ENCODE data around the gene CAB39. TPM values are rescaled to one million over a fixed set of nuclear protein-coding genes. Genes with fewer than 3 reads are reported as not detected.

The CAB39 gene
- total and polyA plus RNA-seq, 2 of the 8 experiments (the other 6 are each of a cell fraction or from before 2014, with no cell fraction given) = 16.4 to 50.5 TPM

DNA sequence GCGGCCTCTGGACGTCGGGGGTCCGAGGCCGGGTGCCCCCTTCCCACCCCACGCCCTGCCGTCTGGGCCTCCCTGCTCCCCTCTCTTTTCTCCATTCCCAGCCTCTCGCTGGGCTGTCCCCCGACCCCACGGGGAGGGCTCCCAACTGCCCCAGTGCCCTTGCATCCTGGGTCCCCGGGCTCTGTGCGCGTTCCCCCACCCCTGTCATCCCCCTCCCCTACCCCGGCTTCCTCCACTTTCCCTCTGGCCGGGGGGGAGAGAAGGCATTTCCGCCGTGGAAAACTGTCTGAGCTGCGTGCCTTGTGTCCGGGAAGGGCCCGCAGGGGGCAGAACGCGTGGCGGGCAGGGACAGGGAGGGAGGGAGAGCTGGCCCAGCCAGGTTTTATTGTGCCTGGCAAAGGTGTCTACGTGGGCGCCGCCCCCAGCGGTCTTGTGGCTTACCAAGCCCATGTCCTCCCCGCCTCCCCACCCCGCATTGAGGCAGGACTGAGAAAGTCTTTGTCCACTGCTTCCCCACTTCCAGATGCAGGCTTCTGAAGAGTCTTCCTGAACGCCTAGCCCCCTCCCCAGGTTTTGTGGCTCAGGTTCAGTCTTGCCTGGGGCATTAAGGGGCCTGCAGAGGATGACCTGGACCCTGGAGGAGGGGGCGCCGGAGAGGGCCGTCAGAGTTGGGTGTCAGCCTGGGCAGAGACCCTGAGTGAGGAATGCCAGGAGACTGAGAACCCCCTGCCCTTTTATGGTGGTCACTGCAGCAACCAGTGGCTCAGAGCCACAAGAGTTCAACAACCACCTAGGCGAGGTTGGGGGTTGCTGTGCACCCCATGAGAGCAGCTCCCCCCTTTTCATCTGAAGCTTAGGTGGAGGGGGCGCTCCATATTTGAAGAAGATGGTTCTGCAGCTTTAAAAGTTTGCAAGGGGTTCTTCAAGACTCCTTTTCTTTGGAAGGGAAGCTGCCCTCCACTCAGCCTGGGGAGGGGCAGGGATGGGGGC, 153.4 kb downstream of the CAB39 start (continued):
- TF ChIP-seq, protein P1, sequence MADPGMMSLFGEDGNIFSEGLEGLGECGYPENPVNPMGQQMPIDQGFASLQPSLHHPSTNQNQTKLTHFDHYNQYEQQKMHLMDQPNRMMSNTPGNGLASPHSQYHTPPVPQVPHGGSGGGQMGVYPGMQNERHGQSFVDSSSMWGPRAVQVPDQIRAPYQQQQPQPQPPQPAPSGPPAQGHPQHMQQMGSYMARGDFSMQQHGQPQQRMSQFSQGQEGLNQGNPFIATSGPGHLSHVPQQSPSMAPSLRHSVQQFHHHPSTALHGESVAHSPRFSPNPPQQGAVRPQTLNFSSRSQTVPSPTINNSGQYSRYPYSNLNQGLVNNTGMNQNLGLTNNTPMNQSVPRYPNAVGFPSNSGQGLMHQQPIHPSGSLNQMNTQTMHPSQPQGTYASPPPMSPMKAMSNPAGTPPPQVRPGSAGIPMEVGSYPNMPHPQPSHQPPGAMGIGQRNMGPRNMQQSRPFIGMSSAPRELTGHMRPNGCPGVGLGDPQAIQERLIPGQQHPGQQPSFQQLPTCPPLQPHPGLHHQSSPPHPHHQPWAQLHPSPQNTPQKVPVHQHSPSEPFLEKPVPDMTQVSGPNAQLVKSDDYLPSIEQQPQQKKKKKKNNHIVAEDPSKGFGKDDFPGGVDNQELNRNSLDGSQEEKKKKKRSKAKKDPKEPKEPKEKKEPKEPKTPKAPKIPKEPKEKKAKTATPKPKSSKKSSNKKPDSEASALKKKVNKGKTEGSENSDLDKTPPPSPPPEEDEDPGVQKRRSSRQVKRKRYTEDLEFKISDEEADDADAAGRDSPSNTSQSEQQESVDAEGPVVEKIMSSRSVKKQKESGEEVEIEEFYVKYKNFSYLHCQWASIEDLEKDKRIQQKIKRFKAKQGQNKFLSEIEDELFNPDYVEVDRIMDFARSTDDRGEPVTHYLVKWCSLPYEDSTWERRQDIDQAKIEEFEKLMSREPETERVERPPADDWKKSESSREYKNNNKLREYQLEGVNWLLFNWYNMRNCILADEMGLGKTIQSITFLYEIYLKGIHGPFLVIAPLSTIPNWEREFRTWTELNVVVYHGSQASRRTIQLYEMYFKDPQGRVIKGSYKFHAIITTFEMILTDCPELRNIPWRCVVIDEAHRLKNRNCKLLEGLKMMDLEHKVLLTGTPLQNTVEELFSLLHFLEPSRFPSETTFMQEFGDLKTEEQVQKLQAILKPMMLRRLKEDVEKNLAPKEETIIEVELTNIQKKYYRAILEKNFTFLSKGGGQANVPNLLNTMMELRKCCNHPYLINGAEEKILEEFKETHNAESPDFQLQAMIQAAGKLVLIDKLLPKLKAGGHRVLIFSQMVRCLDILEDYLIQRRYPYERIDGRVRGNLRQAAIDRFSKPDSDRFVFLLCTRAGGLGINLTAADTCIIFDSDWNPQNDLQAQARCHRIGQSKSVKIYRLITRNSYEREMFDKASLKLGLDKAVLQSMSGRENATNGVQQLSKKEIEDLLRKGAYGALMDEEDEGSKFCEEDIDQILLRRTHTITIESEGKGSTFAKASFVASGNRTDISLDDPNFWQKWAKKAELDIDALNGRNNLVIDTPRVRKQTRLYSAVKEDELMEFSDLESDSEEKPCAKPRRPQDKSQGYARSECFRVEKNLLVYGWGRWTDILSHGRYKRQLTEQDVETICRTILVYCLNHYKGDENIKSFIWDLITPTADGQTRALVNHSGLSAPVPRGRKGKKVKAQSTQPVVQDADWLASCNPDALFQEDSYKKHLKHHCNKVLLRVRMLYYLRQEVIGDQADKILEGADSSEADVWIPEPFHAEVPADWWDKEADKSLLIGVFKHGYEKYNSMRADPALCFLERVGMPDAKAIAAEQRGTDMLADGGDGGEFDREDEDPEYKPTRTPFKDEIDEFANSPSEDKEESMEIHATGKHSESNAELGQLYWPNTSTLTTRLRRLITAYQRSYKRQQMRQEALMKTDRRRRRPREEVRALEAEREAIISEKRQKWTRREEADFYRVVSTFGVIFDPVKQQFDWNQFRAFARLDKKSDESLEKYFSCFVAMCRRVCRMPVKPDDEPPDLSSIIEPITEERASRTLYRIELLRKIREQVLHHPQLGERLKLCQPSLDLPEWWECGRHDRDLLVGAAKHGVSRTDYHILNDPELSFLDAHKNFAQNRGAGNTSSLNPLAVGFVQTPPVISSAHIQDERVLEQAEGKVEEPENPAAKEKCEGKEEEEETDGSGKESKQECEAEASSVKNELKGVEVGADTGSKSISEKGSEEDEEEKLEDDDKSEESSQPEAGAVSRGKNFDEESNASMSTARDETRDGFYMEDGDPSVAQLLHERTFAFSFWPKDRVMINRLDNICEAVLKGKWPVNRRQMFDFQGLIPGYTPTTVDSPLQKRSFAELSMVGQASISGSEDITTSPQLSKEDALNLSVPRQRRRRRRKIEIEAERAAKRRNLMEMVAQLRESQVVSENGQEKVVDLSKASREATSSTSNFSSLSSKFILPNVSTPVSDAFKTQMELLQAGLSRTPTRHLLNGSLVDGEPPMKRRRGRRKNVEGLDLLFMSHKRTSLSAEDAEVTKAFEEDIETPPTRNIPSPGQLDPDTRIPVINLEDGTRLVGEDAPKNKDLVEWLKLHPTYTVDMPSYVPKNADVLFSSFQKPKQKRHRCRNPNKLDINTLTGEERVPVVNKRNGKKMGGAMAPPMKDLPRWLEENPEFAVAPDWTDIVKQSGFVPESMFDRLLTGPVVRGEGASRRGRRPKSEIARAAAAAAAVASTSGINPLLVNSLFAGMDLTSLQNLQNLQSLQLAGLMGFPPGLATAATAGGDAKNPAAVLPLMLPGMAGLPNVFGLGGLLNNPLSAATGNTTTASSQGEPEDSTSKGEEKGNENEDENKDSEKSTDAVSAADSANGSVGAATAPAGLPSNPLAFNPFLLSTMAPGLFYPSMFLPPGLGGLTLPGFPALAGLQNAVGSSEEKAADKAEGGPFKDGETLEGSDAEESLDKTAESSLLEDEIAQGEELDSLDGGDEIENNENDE (IDR thresholded peaks at IDR 0.05; ENCODE audit: insufficient replicate concordance, low read length) = no peak
- TF ChIP-seq SP4 (IDR thresholded peaks at IDR 0.05; ENCODE audit: low read length) (no peak), BACH1 (IDR thresholded peaks at IDR 0.05; ENCODE audit: low read length) (peak; percentile 30; the same call in 1 of the 2 replicates), RBBP5 (IDR thresholded peaks at IDR 0.05; ENCODE audit: borderline replicate concordance, low read depth, low read length) (0 out of 2 replicates have a peak, but pooled peaks have one; percentile 25), SRF (IDR thresholded peaks at IDR 0.05; ENCODE audit: low read depth, low read length) (peak; percentile 36; the same call in 1 of the 2 replicates), TCF12 (IDR thresholded peaks at IDR 0.05; ENCODE audit: low read depth, low read length) (no peak), KDM4A (IDR thresholded peaks at IDR 0.05; ENCODE audit: low read depth, low read length, severe bottlenecking) (no peak), HDAC2 (IDR thresholded peaks at IDR 0.05; ENCODE audit: borderline replicate concordance in 1 of 2, low read depth in 2 of 2, low read length in 2 of 2) (0 out of 4 replicates have a peak, but pooled peaks of 1 of the 2 experiments have one; percentile 21), POLR2A (IDR thresholded peaks at IDR 0.05; ENCODE audit: control extremely low read depth in 1 of 2, low read depth in 2 of 2, low read length in 2 of 2) (peak in 1 of 2 experiments; percentile 61; a peak in 1 of 3 replicates)

Measured in H1 (cell line).